DOHH2 (cell line): Measurements from ENCODE around the gene ADSL.

Experiments used
- EZH2phosphoT487 ChIP-seq: fragments of 200-600 bp; sonication (generic); IDR thresholded peaks from 2 replicates; pipeline ENCODE4 v1.6.1; 2017; ENCODE audit warnings: borderline replicate concordance, mild to moderate bottlenecking, antibody characterized with exemption, low read length, moderate library complexity, mixed read lengths
- TF ChIP-seq, protein P1 (sequence below): fragments of 200-600 bp; sonication (generic); IDR thresholded peaks from one replicate; pipeline ENCODE4 v1.5.1; 2014; ENCODE audit warnings: antibody characterized with exemption, mild to moderate bottlenecking, low read depth, low read length; ENCODE audit not compliant: poor library complexity, severe bottlenecking

DNA sequence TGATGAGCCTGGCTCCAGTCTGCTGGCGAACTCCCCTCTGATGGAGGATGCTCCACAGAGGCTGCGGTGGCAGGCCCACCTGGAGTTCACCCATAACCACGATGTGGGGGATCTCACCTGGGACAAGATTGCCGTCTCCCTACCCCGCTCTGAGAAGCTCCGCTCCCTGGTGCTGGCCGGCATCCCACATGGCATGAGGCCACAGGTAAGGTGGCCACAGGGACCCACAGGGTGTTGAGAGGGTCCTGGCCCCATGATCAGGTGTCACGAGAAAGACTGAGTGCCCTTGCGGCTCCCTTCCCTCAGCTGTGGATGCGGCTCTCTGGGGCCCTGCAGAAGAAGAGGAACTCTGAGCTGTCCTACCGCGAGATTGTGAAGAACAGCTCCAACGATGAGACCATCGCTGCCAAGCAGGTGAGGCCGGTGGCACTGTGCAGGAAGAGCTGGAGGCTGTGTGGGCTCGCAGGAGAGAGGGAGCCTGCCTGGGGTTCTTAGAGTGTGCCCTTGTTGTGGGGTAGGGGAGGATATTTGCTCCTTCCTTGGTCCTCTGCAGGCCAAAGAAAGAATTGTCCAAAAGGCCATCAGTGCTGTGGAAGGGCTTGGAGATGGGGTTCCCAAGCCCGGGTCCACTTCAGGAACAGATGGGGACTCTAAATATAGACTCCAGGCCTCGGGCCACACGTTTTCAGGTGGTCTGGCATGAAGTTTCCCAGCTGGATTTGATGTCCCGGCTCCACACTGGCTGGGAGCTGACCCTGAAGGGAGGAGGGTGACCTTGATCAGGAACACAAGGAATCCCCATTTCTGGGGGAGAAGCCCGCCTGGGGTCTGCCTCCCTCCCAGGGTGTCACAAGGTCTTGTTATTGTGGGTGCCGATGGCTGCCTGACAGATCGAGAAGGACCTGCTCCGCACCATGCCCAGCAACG lies 58.2 kb downstream of the ADSL start:
- TF ChIP-seq, protein P1, sequence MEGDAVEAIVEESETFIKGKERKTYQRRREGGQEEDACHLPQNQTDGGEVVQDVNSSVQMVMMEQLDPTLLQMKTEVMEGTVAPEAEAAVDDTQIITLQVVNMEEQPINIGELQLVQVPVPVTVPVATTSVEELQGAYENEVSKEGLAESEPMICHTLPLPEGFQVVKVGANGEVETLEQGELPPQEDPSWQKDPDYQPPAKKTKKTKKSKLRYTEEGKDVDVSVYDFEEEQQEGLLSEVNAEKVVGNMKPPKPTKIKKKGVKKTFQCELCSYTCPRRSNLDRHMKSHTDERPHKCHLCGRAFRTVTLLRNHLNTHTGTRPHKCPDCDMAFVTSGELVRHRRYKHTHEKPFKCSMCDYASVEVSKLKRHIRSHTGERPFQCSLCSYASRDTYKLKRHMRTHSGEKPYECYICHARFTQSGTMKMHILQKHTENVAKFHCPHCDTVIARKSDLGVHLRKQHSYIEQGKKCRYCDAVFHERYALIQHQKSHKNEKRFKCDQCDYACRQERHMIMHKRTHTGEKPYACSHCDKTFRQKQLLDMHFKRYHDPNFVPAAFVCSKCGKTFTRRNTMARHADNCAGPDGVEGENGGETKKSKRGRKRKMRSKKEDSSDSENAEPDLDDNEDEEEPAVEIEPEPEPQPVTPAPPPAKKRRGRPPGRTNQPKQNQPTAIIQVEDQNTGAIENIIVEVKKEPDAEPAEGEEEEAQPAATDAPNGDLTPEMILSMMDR = no peak
- no peak for TF ChIP-seq EZH2phosphoT487
